Type B pancreatic cell (in vitro differentiated cells): ENCODE data around the gene LCN12. TPM values are rescaled to one million over a fixed set of nuclear protein-coding genes. Genes with fewer than 3 reads are reported as not detected.

Experiments
- DNase-seq: peaks from one replicate; pipeline ENCODE4 v3.0.0; 2021; ENCODE audit warnings: mixed read lengths; ENCODE audit not compliant: unreplicated experiment; ENCODE audit errors: extremely low spot score
- H3K27ac Mint-ChIP-seq: 2 replicates; pipeline ENCODE4 v1.8.0; 2021; ENCODE audit warnings: mild to moderate bottlenecking, mixed read lengths
- H3K27me3 Mint-ChIP-seq: 2 replicates; pipeline ENCODE4 v1.8.0; 2021; ENCODE audit warnings: mixed read lengths
- H3K36me3 Mint-ChIP-seq: 2 replicates; pipeline ENCODE4 v1.8.0; 2021; ENCODE audit warnings: mixed read lengths
- H3K4me1 Mint-ChIP-seq: one replicate; pipeline ENCODE4 v1.8.0; 2021; ENCODE audit warnings: mixed read lengths; ENCODE audit not compliant: unreplicated experiment
- H3K4me3 Mint-ChIP-seq: 2 replicates; pipeline ENCODE4 v1.8.0; 2021; ENCODE audit warnings: mild to moderate bottlenecking, mixed read lengths
- H3K9me3 Mint-ChIP-seq: 2 replicates; pipeline ENCODE4 v1.8.0; 2021; ENCODE audit warnings: mixed read lengths
- CTCF ChIP-seq: fragments of 200-600 bp; sonication (generic); conservative IDR thresholded peaks from 2 replicates; pipeline ENCODE4 v1.5.0; 2021; ENCODE audit warnings: antibody characterized with exemption, mild to moderate bottlenecking
- total RNA-seq: library from RNA; stranded (reverse); gene quantifications from 2 replicates; pipeline ENCODE4 v1.2.1, GENCODE V29; 2021; ENCODE audit warnings: low replicate concordance

The LCN12 gene
- total RNA-seq, 1 donor from 2014 or later, result 8.3 TPM

- TF ChIP-seq CTCF, result no peak
- Mint-ChIP-seq H3K27me3 (no peaks in the 10 kb centered on the region), H3K4me1 (peaks cover 9% of the 10 kb centered on the region), H3K36me3 (no peaks in the 10 kb centered on the region), H3K27ac (no peak overlapping the region), H3K4me3 (no peak overlapping the region), H3K9me3 (no peaks in the 10 kb centered on the region)
- DNase-seq, result no peak
These were observed 11.7 kb downstream of the LCN12 start for GRCh38 chr9:136963751-136964150.

- Mint-ChIP-seq H3K36me3 (no peaks in the 10 kb centered on the region), H3K4me1 (peaks cover 9% of the 10 kb centered on the region), H3K27ac (no peak overlapping the region), H3K9me3 (no peaks in the 10 kb centered on the region), H3K4me3 (no peak overlapping the region), H3K27me3 (no peaks in the 10 kb centered on the region)
- TF ChIP-seq CTCF, result no peak
- DNase-seq, result no peak
These were observed 12.2 kb downstream of the LCN12 start for GRCh38 chr9:136964171-136964689.

GRCh38 chr9:136964833-136965422, 12.9 kb downstream of the LCN12 start:
- Mint-ChIP-seq H3K27ac (no peak overlapping the region), H3K9me3 (no peaks in the 10 kb centered on the region), H3K4me1 (peaks cover 9% of the 10 kb centered on the region), H3K4me3 (no peak overlapping the region), H3K27me3 (no peaks in the 10 kb centered on the region), H3K36me3 (no peaks in the 10 kb centered on the region)
- no peak for DNase-seq
- no peak for TF ChIP-seq CTCF

GRCh38 chr9:136965771-136966484, 13.9 kb downstream of the LCN12 start:
- H3K4me3 Mint-ChIP-seq, result no peak overlapping the region
- no peak overlapping the region for H3K27ac Mint-ChIP-seq
- no peaks in the 10 kb centered on the region for H3K27me3 Mint-ChIP-seq
- no peak for TF ChIP-seq CTCF
- peaks cover 9% of the 10 kb centered on the region for H3K4me1 Mint-ChIP-seq
- no peaks in the 10 kb centered on the region for H3K9me3 Mint-ChIP-seq
- no peak for DNase-seq
- no peaks in the 10 kb centered on the region for H3K36me3 Mint-ChIP-seq

- no peak overlapping the region for H3K27ac Mint-ChIP-seq
- TF ChIP-seq CTCF, result no peak
- H3K36me3 Mint-ChIP-seq, result no peaks in the 10 kb centered on the region
- H3K27me3 Mint-ChIP-seq, result no peaks in the 10 kb centered on the region
- H3K9me3 Mint-ChIP-seq, result no peaks in the 10 kb centered on the region
- H3K4me1 Mint-ChIP-seq, result peaks cover 9% of the 10 kb centered on the region
- no peak overlapping the region for H3K4me3 Mint-ChIP-seq
- no peak for DNase-seq
These were observed 16.5 kb downstream of the LCN12 start for GRCh38 chr9:136968333-136969127.
